NCI-H146 treated with DMSO at 0.1 percent for 48 hours (cell line): ENCODE data around the gene NUDT3.
"Not testable (repeated sequence)": the region's sequence is repeated elsewhere in the genome, so short reads cannot be mapped to it uniquely, and the experiment has no call there.

Experiments used
- DNase-seq: peaks from one replicate; lab custom pipeline; 2025; ENCODE audit not compliant: unreplicated experiment; lab: John Stamatoyannopoulos, UW

NUDT3 gene

GRCh38 chr6:34371865-34372264, 20.6 kb downstream of the NUDT3 start:
- not testable (repeated sequence) for DNase-seq

GRCh38 chr6:34370361-34370760, 22.1 kb downstream of the NUDT3 start:
- DNase-seq: no peak

- DNase-seq: no peak
These were observed 23.1 kb downstream of the NUDT3 start for GRCh38 chr6:34369385-34369784.

GRCh38 chr6:34366639-34366921, 25.9 kb downstream of the NUDT3 start:
- no peak for DNase-seq

GRCh38 chr6:34365781-34366638, 26.5 kb downstream of the NUDT3 start:
- not testable (repeated sequence) for DNase-seq

- DNase-seq: not testable (repeated sequence)
These were observed 28.8 kb downstream of the NUDT3 start for GRCh38 chr6:34363681-34364075.

GRCh38 chr6:34362909-34363680, 29.4 kb downstream of the NUDT3 start:
- no peak for DNase-seq

- no peak for DNase-seq
These were observed 30.3 kb downstream of the NUDT3 start for GRCh38 chr6:34362176-34362575.

GRCh38 chr6:34360556-34360955, 31.9 kb downstream of the NUDT3 start:
- DNase-seq: no peak

- DNase-seq: no peak
These were observed 32.9 kb downstream of the NUDT3 start for GRCh38 chr6:34359418-34360158.

- DNase-seq: peak; percentile 62
These were observed 34.0 kb downstream of the NUDT3 start for GRCh38 chr6:34358389-34358905.

- no peak for DNase-seq
These were observed 34.5 kb downstream of the NUDT3 start for GRCh38 chr6:34357937-34358336.

GRCh38 chr6:34355889-34356288, 36.6 kb downstream of the NUDT3 start:
- DNase-seq: no peak

- DNase-seq: not testable (repeated sequence)
These were observed 38.2 kb downstream of the NUDT3 start for GRCh38 chr6:34354230-34354629.

- not testable (repeated sequence) for DNase-seq
These were observed 38.9 kb downstream of the NUDT3 start for GRCh38 chr6:34353530-34353929.

GRCh38 chr6:34352305-34352937, 40.0 kb downstream of the NUDT3 start:
- no peak for DNase-seq

- DNase-seq: no peak
These were observed 41.6 kb downstream of the NUDT3 start for GRCh38 chr6:34350934-34351217.

GRCh38 chr6:34350137-34350933, 42.1 kb downstream of the NUDT3 start:
- no peak for DNase-seq

- DNase-seq: no peak
These were observed 43.3 kb downstream of the NUDT3 start for GRCh38 chr6:34349211-34349610.

GRCh38 chr6:34347303-34347702, 45.2 kb downstream of the NUDT3 start:
- no peak for DNase-seq
